OCI-M1 (cell line): ENCODE data around the gene HELZ.

ENCODE experiments used
- DNase-seq: peaks from one replicate; lab custom pipeline; 2025; lab: John Stamatoyannopoulos, UW

The HELZ gene

GRCh38 chr17:67024736-67025135 lies 220.3 kb downstream of the HELZ start:
- DNase-seq, result no peak

GRCh38 chr17:67022451-67022810 lies 222.6 kb downstream of the HELZ start:
- DNase-seq, result no peak

- DNase-seq, result no peak
Observed at GRCh38 chr17:67021743-67022450, 223.1 kb downstream of the HELZ start.

- DNase-seq, result no peak
Observed at GRCh38 chr17:67021196-67021595, 223.8 kb downstream of the HELZ start.
